Activated naive CD4-positive, alpha-beta T cell treated with anti-CD3 and anti-CD28 coated beads, Interleukin-2, amount 50 U/mL, for 72 hours (primary cell): ENCODE results near the gene RFX7. TPM values are rescaled to one million over a fixed set of nuclear protein-coding genes. Genes with fewer than 3 reads are reported as not detected.

ENCODE experiments used
- ATAC-seq, 2 donors: fragments of 150-1000 bp; cut with Tn5 transposase; 2 replicates each; pipeline ENCODE4 v1.10.0; 2021; ENCODE audit warnings: mild to moderate bottlenecking in 2 of 2, moderate library complexity in 2 of 2
- DNase-seq, 2 donors: peaks; one replicate each; pipeline ENCODE4 v3.0.0; 2021 to 2022; ENCODE audit warnings: low spot score in 2 of 2
- H3K27ac Mint-ChIP-seq, 2 donors: one replicate each; pipeline ENCODE4 v1.8.0; 2022; ENCODE audit warnings: mild to moderate bottlenecking in 2 of 2, mixed read lengths in 2 of 2
- H3K36me3 Mint-ChIP-seq, 2 donors: one replicate each; pipeline ENCODE4 v1.8.0; 2022; ENCODE audit warnings: mixed read lengths in 2 of 2
- H3K9me3 Mint-ChIP-seq, 2 donors: one replicate each; pipeline ENCODE4 v1.8.0; 2022; ENCODE audit warnings: mixed read lengths in 2 of 2
- total RNA-seq, 2 donors: library from RNA; stranded (reverse); gene quantifications; one replicate each; pipeline ENCODE4 v1.2.3, GENCODE V29; 2022

Gene RFX7
- total RNA-seq, 2 donors from 2014 or later: 20.3 to 27.0 TPM

DNA sequence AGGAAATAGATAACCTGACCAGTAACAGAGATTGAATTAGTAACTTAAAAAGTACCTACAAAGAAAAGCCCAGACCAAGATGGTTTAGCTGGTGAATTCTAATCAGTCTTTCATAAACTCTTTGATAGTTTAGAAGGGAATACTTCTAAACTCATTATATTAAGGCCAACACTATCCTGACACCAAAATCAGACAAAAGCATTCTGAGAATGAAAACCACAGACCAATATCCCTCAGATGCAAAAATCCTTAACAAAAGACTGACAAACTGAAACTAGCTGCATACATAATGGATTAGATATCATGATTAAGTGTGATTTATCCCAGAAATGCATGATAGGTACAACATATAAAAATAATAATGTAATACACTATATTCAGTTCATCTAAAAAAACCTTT is 115.6 kb downstream of the RFX7 start:
- ATAC-seq (no peak), DNase-seq (no peak)
- Mint-ChIP-seq H3K9me3 (peaks cover 16 to 32% of the 10 kb centered on the region in 2 donors), H3K27ac (no peak overlapping the region), H3K36me3 (peaks cover 46 to 62% of the 10 kb centered on the region in 2 donors)

GRCh38 chr15:56126409-56126808 is 117.3 kb downstream of the RFX7 start:
- DNase-seq (no peak), ATAC-seq (no peak)
- H3K27ac Mint-ChIP-seq: no peak overlapping the region
- peaks cover 63 to 79% of the 10 kb centered on the region in 2 donors for H3K36me3 Mint-ChIP-seq
- peaks cover 23 to 39% of the 10 kb centered on the region in 2 donors for H3K9me3 Mint-ChIP-seq

- Mint-ChIP-seq H3K9me3 (peaks cover 25 to 36% of the 10 kb centered on the region in 2 donors), H3K27ac (no peak overlapping the region), H3K36me3 (peaks cover 61 to 66% of the 10 kb centered on the region in 2 donors)
- no peak for ATAC-seq
- DNase-seq: no peak
These were observed 119.3 kb downstream of the RFX7 start for GRCh38 chr15:56124391-56124790.

GRCh38 chr15:56105855-56106254 is 137.8 kb downstream of the RFX7 start:
- Mint-ChIP-seq H3K9me3 (no peaks in the 10 kb centered on the region), H3K36me3 (peaks cover 4 to 12% of the 10 kb centered on the region in 2 donors), H3K27ac (no peak overlapping the region)
- ATAC-seq (no peak), DNase-seq (no peak)

DNA sequence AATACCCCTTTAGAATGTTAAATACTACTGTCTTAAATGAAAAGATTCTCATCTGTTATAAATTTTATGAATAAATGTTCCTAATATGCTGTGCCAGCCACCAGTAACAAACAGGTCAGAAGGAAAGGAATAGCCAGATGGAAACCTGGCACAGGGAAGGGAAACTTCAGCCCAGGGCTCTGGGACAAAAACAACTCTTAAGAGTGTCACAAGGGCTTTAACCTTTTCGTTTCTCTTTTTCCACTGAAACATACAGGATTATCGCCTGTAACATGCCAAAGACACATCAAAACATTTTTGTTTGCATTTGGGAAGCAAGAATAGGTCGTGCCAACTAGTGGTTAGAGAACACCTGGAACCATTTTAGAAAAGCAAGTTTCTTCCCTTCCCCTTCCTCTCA is 141.2 kb downstream of the RFX7 start:
- Mint-ChIP-seq H3K27ac (no peak overlapping the region), H3K36me3 (no peaks in the 10 kb centered on the region), H3K9me3 (no peaks in the 10 kb centered on the region)
- no peak for DNase-seq
- ATAC-seq: no peak

- no peaks in the 10 kb centered on the region for H3K9me3 Mint-ChIP-seq
- no peak for ATAC-seq
- peaks cover 21% of the 10 kb centered on the region in 2 donors for H3K36me3 Mint-ChIP-seq
- H3K27ac Mint-ChIP-seq: no peak overlapping the region
- no peak for DNase-seq
These were observed 144.4 kb downstream of the RFX7 start for GRCh38 chr15:56099311-56099710.

DNA sequence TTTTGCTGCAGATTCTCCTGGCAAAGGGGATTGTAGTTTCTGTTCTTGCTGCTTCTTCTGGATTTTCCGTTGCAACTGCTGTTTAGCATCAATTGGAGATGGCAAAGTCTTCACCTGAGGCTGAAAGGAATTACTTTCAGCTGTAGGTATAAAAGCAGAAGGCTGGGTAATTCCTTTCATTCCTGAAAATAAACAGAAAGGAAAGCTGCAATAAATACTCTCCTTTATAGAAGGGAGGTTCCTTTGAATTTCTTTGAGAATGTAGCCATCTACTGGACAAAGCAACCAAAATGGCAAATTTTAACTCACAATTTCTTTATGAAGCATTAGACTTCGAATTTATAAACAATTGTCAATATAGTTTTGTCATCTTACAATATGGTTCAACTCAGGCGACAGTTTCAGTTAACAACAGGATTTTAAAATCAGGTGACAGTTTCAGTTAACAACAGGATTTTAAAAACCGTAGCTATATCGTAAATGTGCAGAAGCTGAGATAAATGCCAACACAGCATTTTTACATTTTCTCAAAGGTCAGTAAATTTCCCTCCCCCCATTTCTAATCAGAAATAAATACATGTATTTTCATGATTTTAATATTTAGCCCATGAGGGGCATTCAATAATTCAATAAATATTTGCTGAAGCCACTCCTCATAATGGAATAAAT is 145.3 kb downstream of the RFX7 start:
- DNase-seq (no peak), ATAC-seq (no peak)
- Mint-ChIP-seq H3K9me3 (peaks cover 5 to 7% of the 10 kb centered on the region in 2 donors), H3K27ac (no peak overlapping the region), H3K36me3 (peaks cover 31% of the 10 kb centered on the region in 2 donors)

DNA sequence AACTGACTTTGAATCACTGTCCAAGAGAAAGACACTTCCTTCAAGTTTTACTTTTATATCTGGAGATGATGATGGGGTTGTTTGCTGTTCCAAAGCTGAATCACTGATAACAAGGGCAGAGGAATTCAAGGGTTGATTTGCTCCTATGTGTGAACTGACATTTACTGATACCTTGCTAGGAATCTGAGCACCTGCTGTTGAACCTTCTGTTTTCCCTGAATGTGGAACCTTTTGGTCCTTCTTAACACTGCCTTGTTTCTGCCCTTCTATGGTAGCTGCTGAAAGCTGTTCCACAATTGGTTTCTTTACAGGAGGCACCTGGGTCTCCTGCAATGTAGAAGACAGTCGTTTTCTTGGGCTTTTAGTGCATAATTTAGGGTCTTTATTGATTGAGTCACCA is 148.3 kb downstream of the RFX7 start:
- Mint-ChIP-seq H3K27ac (no peak overlapping the region), H3K9me3 (peaks cover 5 to 7% of the 10 kb centered on the region in 2 donors), H3K36me3 (peaks cover 32 to 34% of the 10 kb centered on the region in 2 donors)
- no peak for ATAC-seq
- DNase-seq: no peak

- ATAC-seq (no peak), DNase-seq (no peak)
- peaks cover 32 to 34% of the 10 kb centered on the region in 2 donors for H3K36me3 Mint-ChIP-seq
- H3K27ac Mint-ChIP-seq: no peak overlapping the region
- peaks cover 7 to 9% of the 10 kb centered on the region in 2 donors for H3K9me3 Mint-ChIP-seq
These were observed 149.5 kb downstream of the RFX7 start for GRCh38 chr15:56094171-56094570.

DNA sequence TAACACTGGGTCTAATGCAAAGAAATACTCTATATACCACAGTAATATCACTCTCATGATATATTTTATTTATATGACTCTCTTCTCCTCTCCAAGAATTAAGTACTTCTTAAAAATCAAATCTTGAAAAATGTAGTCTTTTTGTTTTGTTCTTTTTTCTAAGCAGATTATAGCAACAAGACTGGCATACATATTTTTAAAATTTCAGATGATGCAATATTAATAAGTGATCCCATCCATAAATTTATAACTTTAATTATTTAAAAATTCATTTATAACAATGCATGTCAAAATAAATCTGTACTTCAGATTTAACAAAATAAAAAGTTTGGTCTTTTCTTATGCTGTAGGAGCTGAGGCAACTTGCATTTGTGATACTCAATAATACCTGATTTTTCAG is 155.3 kb downstream of the RFX7 start:
- Mint-ChIP-seq H3K27ac (no peak overlapping the region), H3K9me3 (peaks cover 5% of the 10 kb centered on the region in 2 donors)

GRCh38 chr15:56086566-56086965 is 157.1 kb downstream of the RFX7 start:
- DNase-seq (no peak), ATAC-seq (no peak)
- Mint-ChIP-seq H3K36me3 (no peaks in the 10 kb centered on the region), H3K27ac (no peak overlapping the region), H3K9me3 (peaks cover 4% of the 10 kb centered on the region in 2 donors)

More for the DNA sequence above, 155.3 kb downstream of the RFX7 start:
- DNase-seq: no peak
- H3K36me3 Mint-ChIP-seq: peaks cover 2 to 3% of the 10 kb centered on the region in 2 donors
- no peak for ATAC-seq

- DNase-seq (no peak), ATAC-seq (no peak)
- Mint-ChIP-seq H3K36me3 (no peaks in the 10 kb centered on the region), H3K27ac (no peak overlapping the region), H3K9me3 (peaks cover 3 to 4% of the 10 kb centered on the region in 2 donors)
These were observed 161.4 kb downstream of the RFX7 start for GRCh38 chr15:56082263-56082761.

DNA sequence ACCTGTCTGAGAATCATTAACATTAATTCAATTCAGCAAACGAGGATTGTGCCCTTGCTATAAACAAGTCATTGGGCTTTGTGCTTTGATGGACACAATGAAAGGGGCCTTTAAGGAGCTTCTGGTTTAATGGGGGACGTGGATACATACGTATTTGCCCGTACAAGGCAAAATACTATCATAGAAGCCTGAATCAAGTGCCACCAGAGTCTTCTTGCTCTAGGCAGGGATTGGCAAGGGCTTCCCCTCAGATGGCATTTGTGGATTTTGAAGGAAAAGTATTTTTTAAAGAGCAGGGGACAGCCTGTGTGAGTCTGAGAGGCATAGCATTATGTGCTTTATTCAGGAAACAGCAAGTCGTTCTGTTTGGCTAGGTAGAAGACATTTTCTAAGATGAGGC is 166.6 kb downstream of the RFX7 start:
- Mint-ChIP-seq H3K9me3 (peaks cover 0 to 3% of the 10 kb centered on the region in 2 donors), H3K36me3 (no peaks in the 10 kb centered on the region), H3K27ac (no peak overlapping the region)
- no peak for DNase-seq
- ATAC-seq: no peak

GRCh38 chr15:56076640-56077039 is 167.0 kb downstream of the RFX7 start:
- Mint-ChIP-seq H3K36me3 (no peaks in the 10 kb centered on the region), H3K9me3 (peaks cover 3 to 4% of the 10 kb centered on the region in 2 donors), H3K27ac (no peak overlapping the region)
- ATAC-seq: no peak
- no peak for DNase-seq

GRCh38 chr15:56074481-56075265 is 169.0 kb downstream of the RFX7 start:
- DNase-seq (no peak), ATAC-seq (no peak)
- Mint-ChIP-seq H3K27ac (no peak overlapping the region), H3K9me3 (peaks cover under 1 to 4% of the 10 kb centered on the region in 2 donors), H3K36me3 (no peaks in the 10 kb centered on the region)

DNA sequence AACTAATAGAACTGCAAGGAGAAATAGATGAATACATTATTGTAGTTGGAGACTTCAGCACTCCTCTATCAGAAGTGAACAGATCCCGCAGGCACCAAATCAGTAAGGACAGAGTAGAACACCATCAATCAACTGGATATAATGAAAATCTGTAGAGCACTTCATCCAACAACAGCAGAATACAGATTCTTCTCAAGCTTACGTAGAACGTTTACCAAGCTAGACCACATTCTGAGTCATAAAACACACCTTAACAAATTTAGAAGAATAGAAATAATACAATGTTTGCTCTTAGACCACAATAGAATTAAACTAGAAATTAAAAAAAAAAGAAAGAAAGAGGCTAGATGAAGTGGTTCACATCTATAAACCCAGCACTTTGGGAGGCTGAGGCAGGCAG is 179.5 kb downstream of the RFX7 start:
- ATAC-seq (no peak), DNase-seq (no peak)
- peaks cover 0 to 7% of the 10 kb centered on the region in 2 donors for H3K36me3 Mint-ChIP-seq
- no peak overlapping the region for H3K27ac Mint-ChIP-seq
- peaks cover 7 to 8% of the 10 kb centered on the region in 2 donors for H3K9me3 Mint-ChIP-seq

DNA sequence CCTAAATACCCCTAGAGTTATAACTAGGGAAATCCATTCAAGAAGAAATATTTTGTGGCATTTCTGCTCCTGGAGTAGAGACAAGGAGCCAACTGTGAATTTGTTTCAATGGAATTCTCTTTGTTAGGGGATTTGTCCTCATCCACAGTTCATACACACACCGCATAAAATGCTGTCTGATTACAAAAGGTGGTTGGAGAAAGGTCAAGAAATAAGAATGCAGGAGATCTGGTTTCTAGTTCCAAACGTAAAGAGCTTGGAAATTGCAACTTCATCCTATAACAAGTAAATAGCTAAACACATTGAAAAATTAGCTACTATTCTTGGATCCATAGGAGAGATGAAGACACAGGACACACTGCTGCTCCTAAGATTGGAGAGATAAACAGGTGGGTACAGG is 184.0 kb downstream of the RFX7 start:
- H3K36me3 Mint-ChIP-seq: peaks cover 0 to 7% of the 10 kb centered on the region in 2 donors
- no peak overlapping the region for H3K27ac Mint-ChIP-seq
- DNase-seq (no peak), ATAC-seq (no peak)
- peaks cover 7 to 8% of the 10 kb centered on the region in 2 donors for H3K9me3 Mint-ChIP-seq
